ENCODE measurements around the gene CCDC170. TPM values are rescaled to one million over a fixed set of nuclear protein-coding genes. Genes with fewer than 3 reads are reported as not detected.

The CCDC170 gene
- total RNA-seq, 1 donor from 2014 or later: not detected

GRCh38 chr6:151590742-151591141, 96.9 kb downstream of the CCDC170 start:
- no peak for TF ChIP-seq CTCF (IDR thresholded peaks at IDR 0.05; ENCODE audit: insufficient read depth, low read length, poor library complexity, severe bottlenecking)
- Histone ChIP-seq H3K36me3 (ENCODE audit: control insufficient read depth, insufficient read depth, low read length) (no peaks in the 10 kb centered on the region), H3K4me3 (ENCODE audit: low read depth, low read length) (no peak overlapping the region), H3K27me3 (ENCODE audit: control insufficient read depth, insufficient read depth, low read length) (no peaks in the 10 kb centered on the region)
- DNase-seq (ENCODE audit: low read depth): no peak

- no peaks in the 10 kb centered on the region for H3K36me3 ChIP-seq (ENCODE audit: control insufficient read depth, insufficient read depth, low read length)
- TF ChIP-seq CTCF (IDR thresholded peaks at IDR 0.05; ENCODE audit: insufficient read depth, low read length, poor library complexity, severe bottlenecking): no peak
- H3K27me3 ChIP-seq (ENCODE audit: control insufficient read depth, insufficient read depth, low read length): no peaks in the 10 kb centered on the region
- no peak for DNase-seq (ENCODE audit: low read depth)
- H3K4me3 ChIP-seq (ENCODE audit: low read depth, low read length): no peak overlapping the region
These were observed 98.8 kb downstream of the CCDC170 start for GRCh38 chr6:151592449-151593159.

- no peaks in the 10 kb centered on the region for H3K36me3 ChIP-seq (ENCODE audit: control insufficient read depth, insufficient read depth, low read length)
- H3K27me3 ChIP-seq (ENCODE audit: control insufficient read depth, insufficient read depth, low read length): no peaks in the 10 kb centered on the region
- H3K4me3 ChIP-seq (ENCODE audit: low read depth, low read length): no peak overlapping the region
- no peak for DNase-seq (ENCODE audit: low read depth)
- TF ChIP-seq CTCF (IDR thresholded peaks at IDR 0.05; ENCODE audit: insufficient read depth, low read length, poor library complexity, severe bottlenecking): no peak
These were observed 115.5 kb downstream of the CCDC170 start for GRCh38 chr6:151609146-151609902.

- no peak for TF ChIP-seq CTCF (IDR thresholded peaks at IDR 0.05; ENCODE audit: insufficient read depth, low read length, poor library complexity, severe bottlenecking)
- H3K27me3 ChIP-seq (ENCODE audit: control insufficient read depth, insufficient read depth, low read length): no peaks in the 10 kb centered on the region
- no peak overlapping the region for H3K4me3 ChIP-seq (ENCODE audit: low read depth, low read length)
- H3K36me3 ChIP-seq (ENCODE audit: control insufficient read depth, insufficient read depth, low read length): no peaks in the 10 kb centered on the region
- no peak for DNase-seq (ENCODE audit: low read depth)
These were observed 116.5 kb downstream of the CCDC170 start for GRCh38 chr6:151610326-151610725.

- Histone ChIP-seq H3K36me3 (ENCODE audit: control insufficient read depth, insufficient read depth, low read length) (no peaks in the 10 kb centered on the region), H3K27me3 (ENCODE audit: control insufficient read depth, insufficient read depth, low read length) (no peaks in the 10 kb centered on the region), H3K4me3 (ENCODE audit: low read depth, low read length) (no peak overlapping the region)
- DNase-seq (ENCODE audit: low read depth): no peak
- TF ChIP-seq CTCF (IDR thresholded peaks at IDR 0.05; ENCODE audit: insufficient read depth, low read length, poor library complexity, severe bottlenecking): no peak
These were observed 120.8 kb downstream of the CCDC170 start for GRCh38 chr6:151614630-151615029.
